Thyroid gland (tissue), 4 donors: ENCODE results near the gene PRKD2. TPM values are rescaled to one million over a fixed set of nuclear protein-coding genes. Genes with fewer than 3 reads are reported as not detected.

Experiments
- DNase-seq, 2 donors: peaks; one replicate each; pipeline ENCODE4 v3.0.0-alpha.2; 2019
- H3K27ac ChIP-seq, 3 donors: fragments of 200-600 bp; sonication (generic); 1 replicate in 2 of 3; 2 replicates in 1 of 3; pipeline ENCODE4 v1.5.1; 2016 to 2019; ENCODE audit warnings: mild to moderate bottlenecking in 1 of 3, moderate library complexity in 1 of 3
- H3K27me3 ChIP-seq: fragments of 200-600 bp; sonication (generic); one replicate; pipeline ENCODE4 v1.5.1; 2019
- H3K36me3 ChIP-seq, 2 donors: fragments of 200-600 bp; sonication (generic); one replicate each; pipeline ENCODE4 v1.5.1; 2016 to 2019
- H3K4me1 ChIP-seq, 2 donors: fragments of 200-600 bp; sonication (generic); one replicate each; pipeline ENCODE4 v1.5.1; 2017 to 2019
- H3K4me3 ChIP-seq, 3 donors: fragments of 200-600 bp; sonication (generic); replicated peaks in 1 of 3; 1 replicate in 2 of 3; 2 replicates in 1 of 3; pipeline ENCODE4 v1.5.1; 2016; ENCODE audit warnings: mild to moderate bottlenecking in 1 of 3
- H3K9me3 ChIP-seq: fragments of 200-600 bp; sonication (generic); one replicate; pipeline ENCODE4 v1.5.1; 2017
- CTCF ChIP-seq, 6 experiments: fragments of 200-600 bp in 3 of 6; fragments of 450-650 bp in 3 of 6; sonication (generic) in 3 of 6; IDR thresholded peaks; one replicate each; pipeline ENCODE4 v1.5.1; 2016 to 2019; ENCODE audit warnings: antibody characterized with exemption in 6 of 6, mild to moderate bottlenecking in 2 of 6, inconsistent platforms in 1 of 6, moderate library complexity in 1 of 6
- POLR2A ChIP-seq, 2 donors: fragments of 450-650 bp; IDR thresholded peaks; one replicate each; pipeline ENCODE4 v1.6.1; 2017; ENCODE audit warnings: antibody characterized with exemption in 2 of 2, mild to moderate bottlenecking in 2 of 2, moderate library complexity in 1 of 2
- WGBS, 2 donors: methylation state at CpG; one replicate each; pipeline ENCODE4 v1.1.5; 2017; 5-methylcytosine and 5-hydroxymethylcytosine counted together
- intact Hi-C: fragments of 100-400 bp; cut with DNase I; formaldehyde crosslinking; loops from one replicate; pipeline ENCODE4 v1.15.1; 2023
- total RNA-seq, 4 donors: library from RNA; depleted of rRNA; stranded (reverse); fragments of >200 nt; gene quantifications; one replicate each; pipeline ENCODE4 v1.2.3, GENCODE V29; 2016

PRKD2 gene
- total RNA-seq, 4 donors from 2014 or later, result 23.7 to 40.7 (median 32.7) TPM

- no peaks in the 10 kb centered on the region for H3K27me3 ChIP-seq
- peaks cover 8 to 20% of the 10 kb centered on the region in 2 donors for H3K36me3 ChIP-seq
- TF ChIP-seq CTCF (IDR thresholded peaks at IDR 0.05), result no peak
- no peak for TF ChIP-seq POLR2A (IDR thresholded peaks at IDR 0.05)
- no peak overlapping the region for H3K27ac ChIP-seq
- intact Hi-C loops, result loop anchor here (5.0 kb wide), 1 partner anchor 37 kb away; the partner anchor contains the start of genes FKRP and STRN4
- WGBS, 2 donors, result 84 to 87% methylated on average over 25 of the region's 25 CpGs
- H3K4me3 ChIP-seq, result no peak overlapping the region
- DNase-seq, result no peak
- peaks cover 11 to 15% of the 10 kb centered on the region in 2 donors for H3K4me1 ChIP-seq
- H3K9me3 ChIP-seq, result no peaks in the 10 kb centered on the region
These were observed 6.2 kb downstream of the PRKD2 start for GRCh38 chr19:46710687-46711086.

GRCh38 chr19:46704379-46705076 lies 12.4 kb downstream of the PRKD2 start:
- Histone ChIP-seq H3K4me1 (no peaks in the 10 kb centered on the region), H3K4me3 (no peak overlapping the region), H3K36me3 (peaks cover 46 to 60% of the 10 kb centered on the region in 2 donors), H3K27ac (no peak overlapping the region), H3K27me3 (no peaks in the 10 kb centered on the region), H3K9me3 (no peaks in the 10 kb centered on the region)
- intact Hi-C loops, result no loop called here
- DNase-seq, result peak; percentile 65 to 70
- no peak for TF ChIP-seq POLR2A (IDR thresholded peaks at IDR 0.05)
- peak; percentile 68 to 96 (median 80) for TF ChIP-seq CTCF (IDR thresholded peaks at IDR 0.05)
- 41 to 56% methylated on average over 11 to 20 of the region's 21 CpGs for WGBS, 2 donors

GRCh38 chr19:46700704-46701103 lies 16.2 kb downstream of the PRKD2 start:
- peaks cover 77 to 78% of the 10 kb centered on the region in 2 donors for H3K36me3 ChIP-seq
- H3K9me3 ChIP-seq, result no peaks in the 10 kb centered on the region
- TF ChIP-seq CTCF (IDR thresholded peaks at IDR 0.05), result no peak
- no peak for TF ChIP-seq POLR2A (IDR thresholded peaks at IDR 0.05)
- WGBS, 2 donors, result 93 to 95% methylated on average over 8 to 13 of the region's 13 CpGs
- no peak overlapping the region for H3K27ac ChIP-seq
- H3K27me3 ChIP-seq, result no peaks in the 10 kb centered on the region
- intact Hi-C loops, result no loop called here
- no peak overlapping the region for H3K4me3 ChIP-seq
- no peak for DNase-seq
- peaks cover 4 to 5% of the 10 kb centered on the region in 2 donors for H3K4me1 ChIP-seq

- intact Hi-C loops, result no loop called here
- 95 to 97% methylated on average over 11 of the region's 11 CpGs for WGBS, 2 donors
- no peaks in the 10 kb centered on the region for H3K27me3 ChIP-seq
- H3K4me1 ChIP-seq, result peaks cover 4 to 5% of the 10 kb centered on the region in 2 donors
- H3K4me3 ChIP-seq, result no peak overlapping the region
- no peaks in the 10 kb centered on the region for H3K9me3 ChIP-seq
- no peak for DNase-seq
- TF ChIP-seq CTCF (IDR thresholded peaks at IDR 0.05), result no peak
- TF ChIP-seq POLR2A (IDR thresholded peaks at IDR 0.05), result no peak
- no peak overlapping the region for H3K27ac ChIP-seq
- H3K36me3 ChIP-seq, result peaks cover 90 to 92% of the 10 kb centered on the region in 2 donors
These were observed 18.3 kb downstream of the PRKD2 start for GRCh38 chr19:46698395-46699321.
